ENCODE measurements around the gene TASP1. TPM values are rescaled to one million over a fixed set of nuclear protein-coding genes. Genes with fewer than 3 reads are reported as not detected.
A peak's percentile ranks its signal among the peaks of the same experiment; 100 is the strongest.

Gene TASP1
- total and polyA plus RNA-seq, 7 donors, result 4.8 to 13.0 (median 8.3) TPM

DNA sequence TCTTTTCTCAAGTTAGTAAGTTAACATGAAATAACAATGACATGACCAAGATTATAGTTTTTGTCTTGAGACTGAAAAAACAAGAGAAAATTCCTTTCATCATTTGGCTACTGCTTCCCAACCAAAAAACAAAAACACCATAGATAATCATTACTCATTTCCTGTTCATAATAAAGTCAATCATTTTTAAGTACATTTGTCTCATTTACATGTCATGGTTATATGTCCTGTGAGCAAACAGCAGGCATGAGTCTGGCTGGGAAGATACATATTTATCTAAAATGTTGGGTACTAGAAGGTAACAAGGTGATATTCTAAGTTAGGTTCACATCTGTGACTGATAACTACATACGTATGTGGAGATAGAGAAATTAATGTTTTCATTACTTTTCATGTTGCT lies 237.1 kb downstream of the TASP1 start:
- no peak for DNase-seq
- H3K4me1 ChIP-seq, result peaks cover 0 to 43% (median 15%) of the 10 kb centered on the region in 4 donors
- intact Hi-C loops (cut with DNase I), result no loop called here
- no peak overlapping the region for H3K27ac ChIP-seq
- no peaks in the 10 kb centered on the region for H3K27me3 ChIP-seq
- 81 to 92% methylated on average over 1 of the region's 1 CpG for WGBS, 2 donors
- H3K36me3 ChIP-seq, result no peaks in the 10 kb centered on the region
- H3K4me3 ChIP-seq, result no peak overlapping the region
- TF ChIP-seq EP300 (IDR thresholded peaks at IDR 0.05), result no peak
- no peak for TF ChIP-seq POLR2A (IDR thresholded peaks at IDR 0.05)
- no peak for TF ChIP-seq POLR2AphosphoS5 (IDR thresholded peaks at IDR 0.05)
- no peak for TF ChIP-seq CTCF (IDR thresholded peaks at IDR 0.05)
- no peaks in the 10 kb centered on the region for H3K9me3 ChIP-seq

DNA sequence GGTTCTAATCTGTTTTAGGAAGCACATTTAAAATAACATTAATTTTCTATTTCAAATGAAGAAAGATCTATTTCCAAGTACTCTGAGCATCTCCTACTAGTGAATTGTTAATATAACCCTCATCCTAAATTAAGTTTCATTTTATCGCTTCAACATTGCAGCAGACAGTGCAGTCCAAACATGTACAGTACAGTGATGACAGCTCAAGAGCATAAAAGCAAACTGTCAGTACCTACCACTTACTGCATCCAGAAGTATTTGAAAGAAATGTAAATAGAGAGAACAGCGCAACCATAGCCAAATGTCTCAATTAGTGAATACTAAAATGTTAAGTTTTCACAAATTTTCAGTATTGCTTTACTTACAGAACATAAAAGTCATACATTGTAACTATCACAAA lies 238.3 kb downstream of the TASP1 start:
- Histone ChIP-seq H3K9me3 (no peaks in the 10 kb centered on the region), H3K27me3 (no peaks in the 10 kb centered on the region), H3K27ac (no peak overlapping the region), H3K4me3 (no peak overlapping the region), H3K36me3 (no peaks in the 10 kb centered on the region), H3K4me1 (peaks cover 0 to 55% (median 25%) of the 10 kb centered on the region in 4 donors)
- no peak for DNase-seq
- TF ChIP-seq POLR2A (IDR thresholded peaks at IDR 0.05), result no peak
- TF ChIP-seq CTCF (IDR thresholded peaks at IDR 0.05), result no peak
- no peak for TF ChIP-seq EP300 (IDR thresholded peaks at IDR 0.05)
- TF ChIP-seq POLR2AphosphoS5 (IDR thresholded peaks at IDR 0.05), result no peak
- intact Hi-C loops (cut with DNase I), result no loop called here
- 93 to 94% methylated on average over 2 of the region's 2 CpGs for WGBS, 2 donors

GRCh38 chr20:13397300-13397724 lies 241.4 kb downstream of the TASP1 start:
- peak overlapping the region in 3 of 4 donors; percentile 52 to 62 (median 55) for H3K27ac ChIP-seq
- H3K4me1 ChIP-seq, result peaks cover 0 to 55% (median 25%) of the 10 kb centered on the region in 4 donors
- DNase-seq, result no peak
- no peak for TF ChIP-seq EP300 (IDR thresholded peaks at IDR 0.05)
- TF ChIP-seq CTCF (IDR thresholded peaks at IDR 0.05), result no peak
- no peak for TF ChIP-seq POLR2A (IDR thresholded peaks at IDR 0.05)
- no peak for TF ChIP-seq POLR2AphosphoS5 (IDR thresholded peaks at IDR 0.05)
- H3K4me3 ChIP-seq, result no peak overlapping the region
- intact Hi-C loops (cut with DNase I), result loop anchor here (5.0 to 10.0 kb wide), 2 partner anchors 40 to 147 kb away; no protein-coding TSS in a partner anchor
- no peaks in the 10 kb centered on the region for H3K9me3 ChIP-seq
- H3K27me3 ChIP-seq, result no peaks in the 10 kb centered on the region
- H3K36me3 ChIP-seq, result no peaks in the 10 kb centered on the region
- 84 to 86% methylated on average over 1 of the region's 1 CpG for WGBS, 2 donors

DNA sequence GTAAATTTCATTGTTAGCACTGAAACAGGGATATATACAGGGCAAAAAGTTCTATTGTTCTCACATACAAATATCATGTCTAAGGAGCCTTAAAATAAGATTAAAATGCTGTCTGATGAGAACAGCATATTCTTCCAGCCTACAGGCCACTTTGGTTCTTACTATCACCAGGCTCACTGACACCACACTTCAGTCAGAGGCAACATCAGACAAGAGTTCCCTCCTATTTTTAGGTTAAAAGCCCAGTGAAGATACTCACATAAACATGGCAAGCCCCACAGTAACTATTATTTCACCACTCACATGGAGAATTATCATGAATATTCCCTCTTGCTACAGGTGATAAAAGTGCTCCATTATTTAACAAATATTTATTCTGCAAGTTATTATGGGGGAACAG lies 241.9 kb downstream of the TASP1 start:
- Histone ChIP-seq H3K4me3 (no peak overlapping the region), H3K36me3 (no peaks in the 10 kb centered on the region), H3K9me3 (no peaks in the 10 kb centered on the region), H3K27ac (peak overlapping the region in 2 of 4 donors; percentile 55 to 62), H3K27me3 (no peaks in the 10 kb centered on the region), H3K4me1 (peaks cover 0 to 51% (median 25%) of the 10 kb centered on the region in 4 donors)
- TF ChIP-seq CTCF (IDR thresholded peaks at IDR 0.05) (no peak), POLR2A (IDR thresholded peaks at IDR 0.05) (no peak)
- DNase-seq, result no peak
- intact Hi-C loops (cut with DNase I), result loop anchor here (5.0 to 10.0 kb wide), 2 partner anchors 40 to 148 kb away; no protein-coding TSS in a partner anchor

GRCh38 chr20:13396022-13396421 lies 242.7 kb downstream of the TASP1 start:
- no peak for TF ChIP-seq EP300 (IDR thresholded peaks at IDR 0.05)
- TF ChIP-seq POLR2AphosphoS5 (IDR thresholded peaks at IDR 0.05), result no peak
- no peak for TF ChIP-seq POLR2A (IDR thresholded peaks at IDR 0.05)
- no peak for TF ChIP-seq CTCF (IDR thresholded peaks at IDR 0.05)
- H3K27ac ChIP-seq, result peak overlapping the region in 2 of 4 donors; percentile 55 to 62
- no peaks in the 10 kb centered on the region for H3K36me3 ChIP-seq
- peaks cover 0 to 49% (median 26%) of the 10 kb centered on the region in 4 donors for H3K4me1 ChIP-seq
- no peak overlapping the region for H3K4me3 ChIP-seq
- H3K27me3 ChIP-seq, result no peaks in the 10 kb centered on the region
- WGBS, 2 donors, result 68 to 76% methylated on average over 3 of the region's 3 CpGs
- no peaks in the 10 kb centered on the region for H3K9me3 ChIP-seq
- intact Hi-C loops (cut with DNase I), result loop anchor here (5.0 to 10.0 kb wide), 2 partner anchors 39 to 149 kb away; no protein-coding TSS in a partner anchor
- no peak for DNase-seq
